GM21515 (cell line): ENCODE data around the gene TAS1R1.

Source experiments
- ATAC-seq: cut with Tn5 transposase; IDR thresholded peaks from one replicate; pipeline ENCODE4 v1.9.1; 2021; ENCODE audit not compliant: unreplicated experiment

TAS1R1 gene

GRCh38 chr1:6627841-6628545 is 72.9 kb downstream of the TAS1R1 start:
- no peak for ATAC-seq

- ATAC-seq, result no peak
Measured at GRCh38 chr1:6628971-6629479, 73.9 kb downstream of the TAS1R1 start.
